M059J (cell line): Measurements from ENCODE around the gene ST13. TPM values are rescaled to one million over a fixed set of nuclear protein-coding genes. Genes with fewer than 3 reads are reported as not detected.
A peak's percentile ranks its signal among the peaks of the same experiment; 100 is the strongest.
"Not testable (repeated sequence)": the region's sequence is repeated elsewhere in the genome, so short reads cannot be mapped to it uniquely, and the experiment has no call there.

Source experiments
- DNase-seq: peaks from one replicate; pipeline ENCODE4 v3.0.0-alpha.2; 2012; ENCODE audit warnings: low read depth
- total RNA-seq: library from RNA; depleted of rRNA; stranded (reverse); fragments of >200 nt; shearing (Covaris generic); gene quantifications from 2 replicates; pipeline ENCODE4 v1.2.3, GENCODE V29; 2014; rRNA removed

Gene ST13
- total RNA-seq: 87.2 and 129 TPM in 2 replicates

DNA sequence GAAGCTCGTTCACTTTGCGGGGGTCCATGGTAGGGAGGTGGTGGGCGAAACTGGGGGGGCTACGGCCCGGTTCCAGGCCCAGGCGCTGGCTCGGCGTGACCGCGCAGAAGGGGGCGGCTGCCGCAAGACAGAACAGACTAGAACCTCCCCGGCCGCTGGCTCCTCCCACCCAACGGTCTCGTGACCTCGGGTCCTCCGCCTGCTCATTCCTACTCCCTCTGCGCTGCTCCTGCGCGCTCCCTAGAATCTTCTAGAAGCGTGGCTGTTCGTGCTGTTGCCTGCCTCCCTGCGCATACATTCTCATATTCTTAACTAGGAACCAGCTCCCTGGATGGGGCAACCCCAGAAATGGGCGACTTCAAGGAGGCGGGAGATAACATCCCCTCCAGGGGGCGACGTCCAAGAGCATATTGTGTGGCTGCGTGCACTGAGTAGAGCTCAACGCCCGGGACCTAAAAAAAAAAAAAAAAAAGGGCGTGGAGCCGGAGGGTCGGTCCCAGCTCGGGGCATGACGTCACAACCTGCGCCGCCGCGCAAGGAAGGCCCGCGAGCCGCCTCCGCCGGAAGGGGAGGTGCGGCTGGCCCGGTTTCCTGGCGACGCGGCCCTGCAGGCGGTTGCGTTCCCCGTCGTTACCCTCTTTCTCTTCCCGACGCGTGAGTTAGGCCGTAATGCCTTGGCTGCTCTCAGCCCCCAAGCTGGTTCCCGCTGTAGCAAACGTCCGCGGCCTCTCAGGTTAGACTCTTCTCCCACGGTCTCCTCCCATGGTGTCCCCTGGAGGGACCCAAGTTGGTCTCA lies at the start of gene ST13, which contains the start of gene XPNPEP3:
Gene ST13 (minus strand): TSS at position 127 of the 796 bp plus-strand sequence. CDS start 99 bp downstream, at position 28.
Gene XPNPEP3 (plus strand): TSS at position 636 of the 796 bp plus-strand sequence. CDS start 34 bp downstream, at position 670.
- peak; percentile 93 for DNase-seq

DNA sequence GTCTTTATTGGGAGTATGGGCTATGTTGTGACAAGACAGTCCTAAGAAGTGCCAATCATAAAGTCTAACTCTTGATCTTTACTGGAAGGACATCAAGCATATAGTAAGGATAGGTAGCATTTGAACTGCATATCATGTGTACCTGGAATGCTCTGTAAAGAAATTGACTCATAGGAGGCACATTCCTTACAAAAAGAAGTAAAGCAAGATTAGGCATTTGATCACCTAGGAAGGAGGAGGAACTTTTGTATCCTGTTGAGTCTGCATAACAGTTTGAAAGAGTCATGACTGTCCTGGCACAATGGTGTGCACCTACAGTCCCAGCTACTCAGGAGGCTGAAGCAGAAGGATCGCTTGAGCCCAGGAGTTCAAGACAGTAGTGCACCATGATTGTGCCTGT lies 47.7 kb upstream of the ST13 start:
- no peak for DNase-seq

DNA sequence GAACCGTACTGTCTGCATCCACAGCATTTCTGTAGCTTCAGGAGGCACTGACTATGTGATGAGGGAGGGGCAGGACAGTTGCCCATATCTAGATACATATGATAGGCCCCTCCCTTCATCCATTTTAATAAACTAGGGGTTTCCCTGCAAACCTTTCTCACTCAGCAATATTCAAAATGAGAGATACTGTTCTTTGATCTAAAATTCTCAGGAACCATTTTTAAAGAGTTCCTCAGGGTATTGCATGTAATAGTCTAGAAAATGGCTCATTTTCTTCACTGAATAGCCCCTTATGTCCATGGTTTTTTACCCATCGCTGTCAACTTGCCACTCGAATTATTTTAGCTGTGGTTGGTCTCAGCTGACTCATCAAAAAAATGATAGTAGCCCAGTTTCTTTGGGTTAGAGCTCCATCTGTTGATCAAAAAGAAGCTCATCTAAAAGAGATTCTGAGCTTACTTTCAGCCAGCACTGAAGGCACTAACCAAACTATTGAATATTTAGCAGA lies 42.5 kb upstream of the ST13 start:
- peak; percentile 63 for DNase-seq

GRCh38 chr22:40894417-40894816 lies 38.0 kb upstream of the ST13 start:
- DNase-seq: no peak

- no peak for DNase-seq
These were observed 34.4 kb upstream of the ST13 start for GRCh38 chr22:40890881-40891280.

DNA sequence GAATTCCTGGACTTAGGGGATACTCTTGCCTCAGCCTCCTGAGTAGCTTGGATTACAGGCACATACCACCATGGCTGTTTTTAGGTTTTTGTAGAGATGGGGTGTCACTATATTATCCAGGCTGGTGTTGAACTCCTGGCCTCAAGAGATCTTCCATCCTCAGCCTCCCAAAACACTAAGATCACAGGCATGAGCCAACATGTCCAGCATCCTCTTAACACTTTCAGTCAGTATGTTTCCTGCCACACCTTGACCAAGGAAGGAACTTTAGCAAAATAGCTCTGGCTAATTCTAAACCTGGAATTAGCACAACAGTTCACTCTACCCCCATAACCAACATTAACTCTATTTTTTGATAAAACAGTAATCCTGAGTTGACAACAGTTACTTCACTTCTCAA lies 32.7 kb upstream of the ST13 start:
- no peak for DNase-seq

- DNase-seq: no peak
These were observed 22.5 kb upstream of the ST13 start for GRCh38 chr22:40878922-40879321.

GRCh38 chr22:40877488-40877887 lies 21.0 kb upstream of the ST13 start:
- DNase-seq: no peak

- DNase-seq: no peak
These were observed 20.5 kb upstream of the ST13 start for GRCh38 chr22:40876907-40877306.

DNA sequence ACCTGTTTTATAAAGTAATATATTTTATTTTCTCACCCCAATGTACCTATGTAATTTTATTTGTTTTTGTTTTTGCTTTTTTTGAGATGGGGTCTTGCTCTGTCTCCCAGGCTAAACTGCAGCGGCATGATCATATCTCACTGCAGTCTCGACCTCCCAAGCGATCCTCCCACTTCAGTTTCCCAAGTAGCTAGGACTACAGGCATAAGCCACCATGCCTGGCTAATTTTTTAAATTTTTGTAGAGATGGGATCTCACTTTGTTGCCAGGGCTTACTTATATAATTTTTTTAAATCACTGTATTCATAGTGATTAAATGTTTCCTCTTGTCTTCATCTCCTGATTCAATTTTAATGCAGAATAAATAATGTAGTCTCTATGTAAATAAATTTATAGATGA lies 18.7 kb upstream of the ST13 start:
- no peak for DNase-seq

- DNase-seq: no peak
These were observed 17.6 kb upstream of the ST13 start for GRCh38 chr22:40874016-40874415.

- not testable (repeated sequence) for DNase-seq
These were observed 11.9 kb upstream of the ST13 start for GRCh38 chr22:40868379-40868778.

- no peak for DNase-seq
These were observed 10.7 kb upstream of the ST13 start for GRCh38 chr22:40867109-40867508.

- DNase-seq: no peak
These were observed 6.1 kb upstream of the ST13 start for GRCh38 chr22:40862537-40862936.

- DNase-seq: no peak
These were observed 5.6 kb upstream of the ST13 start, which contains the start of gene DNAJB7 for GRCh38 chr22:40862013-40862412. TSS of gene DNAJB7 (minus strand) at chr22:40862113. CDS start at chr22:40861994, 119 bp downstream.

DNA sequence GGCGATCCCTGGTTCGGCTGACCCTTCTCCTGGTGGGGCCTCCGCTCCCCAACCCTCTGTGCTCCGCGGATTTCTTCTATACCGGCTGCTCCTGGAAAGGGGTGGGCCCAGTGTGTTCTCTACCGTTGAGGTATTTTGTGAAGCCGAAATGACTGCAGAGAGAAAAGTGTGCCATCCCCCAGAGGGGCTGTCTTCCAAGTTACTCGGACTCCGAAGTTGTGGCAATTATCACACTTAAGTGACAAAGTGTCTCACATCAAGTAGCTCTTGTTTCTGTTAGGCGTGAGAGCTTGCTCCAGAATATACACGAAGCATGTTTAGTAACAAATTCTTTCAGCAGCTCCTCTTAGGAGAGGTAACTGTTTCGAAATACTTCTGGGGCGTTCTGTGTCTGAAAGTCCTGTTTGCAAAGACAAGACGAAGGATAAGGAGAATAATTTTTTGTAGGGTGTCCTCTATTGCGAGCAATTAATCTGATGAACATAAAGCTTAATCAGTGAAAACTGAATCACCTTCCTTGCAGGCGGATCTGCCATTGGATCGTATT lies 943 bp upstream of the ST13 start:
- no peak for DNase-seq

GRCh38 chr22:40855979-40856512 lies 393 bp downstream of the ST13 start:
- DNase-seq: peak; percentile 43

DNA sequence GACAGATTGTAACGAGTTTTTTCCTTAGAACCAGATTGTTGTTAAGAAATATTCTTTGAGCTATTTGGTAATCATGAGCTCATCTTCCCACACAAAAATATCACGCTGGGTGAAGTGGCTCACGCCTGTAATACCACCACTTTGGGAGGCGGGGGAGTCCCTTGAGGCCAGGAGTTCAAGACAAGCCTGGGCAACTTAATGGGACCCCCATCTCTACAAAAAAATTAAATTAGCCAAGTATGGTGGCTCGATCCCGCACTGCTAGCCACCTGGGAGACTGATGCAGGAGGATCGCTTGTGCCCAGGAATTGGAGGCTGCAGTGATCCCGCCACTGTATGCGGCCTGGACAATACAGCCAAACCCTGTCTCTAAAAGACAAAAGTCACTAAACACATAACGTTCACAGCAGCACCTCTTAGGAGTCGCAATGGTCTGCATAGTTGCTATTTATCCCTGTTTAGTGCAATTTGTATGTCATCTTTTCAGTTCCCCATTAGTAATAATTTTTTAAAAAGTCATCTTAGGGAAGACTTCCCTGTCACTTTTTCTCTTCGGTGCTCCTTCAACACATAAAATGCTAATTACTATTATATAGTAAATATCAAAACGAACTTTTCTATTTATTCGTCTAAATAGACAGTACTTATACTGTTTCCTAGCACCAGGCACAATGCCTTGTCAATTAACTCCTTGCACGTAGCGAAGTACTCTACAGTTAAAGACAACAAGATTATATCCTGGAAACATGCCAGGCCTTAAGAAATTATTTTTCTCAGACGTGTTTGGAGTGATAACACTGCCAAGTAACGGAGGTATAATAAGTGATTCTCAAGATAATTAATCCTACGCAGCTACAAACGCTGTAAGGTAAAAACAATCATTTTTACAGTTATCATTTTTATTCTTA lies 1.1 kb downstream of the ST13 start:
- peak; percentile 18 for DNase-seq

- no peak for DNase-seq
These were observed 2.5 kb downstream of the ST13 start for GRCh38 chr22:40853961-40854360.

DNA sequence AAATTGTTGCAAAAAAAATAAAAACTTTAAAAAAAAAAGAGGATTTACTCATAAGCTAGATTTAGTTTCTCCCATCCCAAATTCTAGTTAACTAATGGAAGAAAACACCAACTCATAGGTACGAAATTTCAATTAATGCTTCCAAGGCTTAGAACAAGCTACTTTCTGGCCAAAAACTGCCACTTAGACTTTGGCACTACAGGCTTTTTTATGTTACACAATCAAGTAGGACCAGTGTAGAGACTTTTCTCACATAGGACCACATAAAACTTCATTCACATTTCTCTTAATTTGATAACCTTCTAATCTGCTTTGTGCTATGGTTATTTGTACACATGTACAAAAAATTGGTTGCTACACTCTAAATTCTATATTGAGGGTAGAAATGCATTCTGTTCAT lies 3.1 kb downstream of the ST13 start:
- no peak for DNase-seq

DNA sequence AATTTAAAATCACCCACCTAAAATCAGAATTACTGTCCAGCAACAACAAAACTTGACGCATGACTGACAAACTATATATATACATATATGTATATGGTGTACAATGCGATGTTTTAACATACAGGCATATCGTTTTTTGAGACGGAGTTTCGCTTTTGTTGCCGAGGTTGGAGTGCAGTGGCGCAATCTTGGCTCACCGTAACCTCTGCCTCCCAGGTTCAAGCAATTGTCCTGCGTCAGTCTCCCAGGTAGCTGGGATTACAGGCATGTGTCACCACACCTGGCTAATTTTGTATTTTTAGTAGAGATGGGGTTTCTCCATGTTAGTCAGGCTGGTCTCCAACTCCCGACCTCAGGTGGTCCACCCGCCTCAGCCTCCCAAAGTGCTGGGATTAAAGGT lies 10.6 kb downstream of the ST13 start:
- DNase-seq: not testable (repeated sequence)

DNA sequence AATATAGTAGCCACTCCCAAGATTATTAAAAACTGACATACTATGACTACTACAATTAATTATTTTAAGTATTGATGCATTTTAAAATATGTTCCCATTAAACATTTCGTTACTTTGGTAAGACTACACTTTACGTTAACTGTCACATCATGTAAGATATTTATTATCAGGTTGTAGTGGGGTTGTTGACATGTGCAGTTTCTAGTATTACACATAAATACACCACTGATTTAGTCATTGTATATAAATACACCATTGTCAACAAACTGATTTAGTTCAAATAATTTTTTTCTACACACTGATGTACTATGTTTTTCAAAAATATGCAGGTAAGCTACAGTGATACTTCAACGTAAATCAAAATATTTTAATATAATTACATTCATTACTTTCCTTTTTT lies 11.5 kb downstream of the ST13 start:
- DNase-seq: no peak
